ENCODE measurements around the gene IMPDH2.

The IMPDH2 gene

GRCh38 chr3:49005303-49005680, 23.9 kb downstream of the IMPDH2 start:
- DNase-seq = no peak

DNA sequence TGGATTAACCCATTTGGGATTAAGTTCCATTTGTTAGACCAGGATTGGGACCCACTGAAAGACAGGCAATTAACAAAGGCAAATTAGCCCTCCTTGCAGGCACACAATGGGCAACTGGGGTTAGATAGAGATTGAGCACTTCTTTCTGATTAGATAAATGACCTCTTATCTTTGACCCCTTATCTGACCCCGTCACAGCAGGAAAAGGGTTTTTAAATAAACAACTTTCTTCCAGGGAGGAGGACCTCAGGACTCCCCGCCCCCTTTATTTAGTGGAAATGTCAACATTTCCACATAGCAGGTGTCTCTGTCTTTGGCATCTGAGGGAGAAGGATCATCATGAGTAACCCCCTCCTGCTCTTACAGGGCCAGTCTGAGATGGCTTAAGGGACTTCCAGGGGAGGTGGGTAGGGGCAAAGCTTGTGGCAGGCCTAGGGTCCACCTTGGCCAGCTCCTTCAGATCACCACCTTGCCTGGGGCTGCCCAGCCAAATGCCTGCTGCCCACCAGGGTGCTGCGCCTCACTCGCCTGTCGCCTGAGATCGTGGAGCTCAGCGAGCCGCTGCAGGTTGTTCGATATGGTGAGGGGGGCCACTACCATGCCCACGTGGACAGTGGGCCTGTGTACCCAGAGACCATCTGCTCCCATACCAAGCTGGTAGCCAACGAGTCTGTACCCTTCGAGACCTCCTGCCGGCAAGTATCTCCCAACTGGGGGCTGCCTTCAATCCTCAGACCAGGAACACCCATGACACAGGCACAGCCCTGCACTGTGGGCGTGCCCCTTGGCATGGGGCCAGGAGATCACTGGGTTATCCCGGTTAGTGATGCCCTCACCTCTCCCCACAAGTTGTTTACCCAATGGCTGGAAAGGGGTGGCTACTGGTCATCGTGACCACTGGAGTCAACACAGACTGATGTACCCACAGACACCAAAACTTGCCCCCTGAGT, 24.6 kb downstream of the IMPDH2 start:
- DNase-seq = no peak

GRCh38 chr3:49001155-49001554, 28.0 kb downstream of the IMPDH2 start:
- no peak for DNase-seq

GRCh38 chr3:48999085-48999858, 29.9 kb downstream of the IMPDH2 start:
- DNase-seq = no peak

DNA sequence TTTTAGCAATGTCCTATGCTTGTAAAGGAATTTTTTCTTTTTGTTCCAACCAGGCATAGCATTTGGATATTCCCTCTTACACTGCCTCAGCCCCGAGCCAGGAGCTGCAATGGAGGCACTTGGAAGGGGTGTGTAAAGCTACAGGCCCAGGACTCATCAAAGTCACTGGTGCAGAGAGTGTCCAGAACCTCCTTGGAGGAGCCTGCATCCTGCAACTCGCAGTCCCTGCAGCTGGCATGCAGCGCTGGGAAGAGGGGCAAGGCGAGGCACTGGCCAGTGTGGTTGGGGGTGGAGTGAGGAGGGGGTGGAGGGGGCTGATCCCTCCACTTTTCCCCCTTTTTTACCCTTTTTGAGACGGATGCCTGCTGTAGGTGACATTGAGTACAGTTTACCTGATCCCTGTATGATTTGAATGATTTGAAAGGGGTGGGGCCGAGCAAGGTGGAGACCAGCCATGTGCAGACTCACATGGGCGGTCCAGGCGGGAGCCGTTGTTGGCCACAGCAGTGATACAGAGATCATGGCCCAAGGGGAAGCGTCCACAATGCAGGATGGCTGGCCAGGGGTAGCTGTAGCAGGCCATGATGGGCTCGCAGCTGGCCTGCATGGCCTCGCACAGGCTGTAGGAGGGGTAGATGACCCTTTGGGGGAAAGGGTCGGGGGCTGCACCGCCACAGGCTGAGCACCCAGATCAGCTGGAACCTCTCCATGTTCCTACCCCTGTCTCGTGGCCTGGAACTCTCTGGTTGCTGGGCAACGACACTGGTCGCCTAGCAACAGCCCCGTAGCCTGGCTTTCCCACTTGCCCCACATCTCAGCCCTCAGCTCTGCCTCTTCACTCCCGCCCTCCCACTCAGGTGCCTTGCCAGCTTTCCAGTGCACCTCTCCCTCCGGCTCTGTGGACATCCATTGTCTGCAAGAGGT, 31.2 kb downstream of the IMPDH2 start:
- DNase-seq = no peak

DNA sequence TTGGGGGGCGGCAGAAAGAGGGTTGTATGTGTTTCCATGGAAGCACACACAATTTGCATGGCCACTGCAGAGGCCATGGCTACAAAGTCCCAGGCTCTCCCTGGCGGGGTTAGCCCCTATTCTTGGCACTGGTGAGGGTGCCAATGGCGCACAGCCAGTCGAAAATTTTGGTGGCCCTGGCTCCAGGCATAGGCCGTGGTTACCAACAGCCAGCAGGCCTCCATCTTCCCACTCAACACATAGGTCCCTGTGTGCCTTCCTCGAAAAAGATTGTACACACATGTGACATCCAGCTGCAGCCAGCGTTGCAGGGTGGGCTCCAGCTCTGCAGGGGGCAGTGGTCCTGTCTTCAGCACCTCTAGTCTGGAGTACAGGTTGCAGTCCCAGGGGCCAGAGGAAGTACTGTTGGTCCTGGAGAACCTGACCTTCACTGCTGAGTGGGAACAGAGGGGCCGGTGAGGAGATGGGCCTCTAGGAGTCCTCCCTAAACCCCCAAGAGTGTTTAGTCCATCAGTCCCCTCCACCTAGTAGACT, 32.0 kb downstream of the IMPDH2 start:
- no peak for DNase-seq

DNA sequence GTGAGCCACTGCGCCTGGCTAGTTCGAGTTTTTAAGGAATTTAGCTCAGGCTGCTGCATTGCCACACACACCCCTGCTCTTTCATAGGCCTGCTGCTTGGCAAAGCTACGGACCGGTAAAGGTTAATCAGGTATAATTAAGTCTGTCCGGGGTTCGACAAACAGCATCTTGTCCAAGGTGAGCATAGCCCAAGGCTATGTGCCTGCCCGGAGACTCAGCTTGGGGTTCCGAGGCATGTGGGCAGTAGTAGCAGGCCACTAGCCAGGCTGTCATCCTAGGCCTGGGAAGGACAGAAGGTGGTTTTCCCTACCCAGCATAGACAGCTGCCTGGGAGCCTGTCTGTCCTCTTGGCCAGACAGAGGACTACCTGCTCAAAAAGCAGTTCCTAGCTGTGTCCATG, 32.6 kb downstream of the IMPDH2 start:
- no peak for DNase-seq

DNA sequence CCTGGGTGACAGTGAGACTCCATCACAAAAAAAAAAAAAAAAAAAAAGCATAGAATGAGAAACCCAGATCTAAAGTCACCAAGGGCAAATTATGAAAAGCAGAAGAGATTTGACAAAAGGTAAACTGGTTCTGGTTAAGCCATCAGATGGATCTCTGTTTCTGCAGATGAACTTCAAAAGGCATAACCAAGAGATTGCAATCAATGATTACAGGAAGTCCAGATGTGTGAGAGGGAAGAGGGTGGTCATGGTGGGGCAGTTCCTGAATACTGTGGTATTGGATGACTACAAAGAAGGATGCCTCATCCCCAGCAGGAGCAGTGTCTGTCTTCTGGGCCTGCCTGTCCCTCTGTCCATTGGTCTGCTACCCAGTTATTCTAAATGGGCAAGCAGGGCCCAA, 35.4 kb downstream of the IMPDH2 start:
- DNase-seq = no peak

- no peak for DNase-seq
These were observed 37.2 kb downstream of the IMPDH2 start for GRCh38 chr3:48991851-48992545.

DNA sequence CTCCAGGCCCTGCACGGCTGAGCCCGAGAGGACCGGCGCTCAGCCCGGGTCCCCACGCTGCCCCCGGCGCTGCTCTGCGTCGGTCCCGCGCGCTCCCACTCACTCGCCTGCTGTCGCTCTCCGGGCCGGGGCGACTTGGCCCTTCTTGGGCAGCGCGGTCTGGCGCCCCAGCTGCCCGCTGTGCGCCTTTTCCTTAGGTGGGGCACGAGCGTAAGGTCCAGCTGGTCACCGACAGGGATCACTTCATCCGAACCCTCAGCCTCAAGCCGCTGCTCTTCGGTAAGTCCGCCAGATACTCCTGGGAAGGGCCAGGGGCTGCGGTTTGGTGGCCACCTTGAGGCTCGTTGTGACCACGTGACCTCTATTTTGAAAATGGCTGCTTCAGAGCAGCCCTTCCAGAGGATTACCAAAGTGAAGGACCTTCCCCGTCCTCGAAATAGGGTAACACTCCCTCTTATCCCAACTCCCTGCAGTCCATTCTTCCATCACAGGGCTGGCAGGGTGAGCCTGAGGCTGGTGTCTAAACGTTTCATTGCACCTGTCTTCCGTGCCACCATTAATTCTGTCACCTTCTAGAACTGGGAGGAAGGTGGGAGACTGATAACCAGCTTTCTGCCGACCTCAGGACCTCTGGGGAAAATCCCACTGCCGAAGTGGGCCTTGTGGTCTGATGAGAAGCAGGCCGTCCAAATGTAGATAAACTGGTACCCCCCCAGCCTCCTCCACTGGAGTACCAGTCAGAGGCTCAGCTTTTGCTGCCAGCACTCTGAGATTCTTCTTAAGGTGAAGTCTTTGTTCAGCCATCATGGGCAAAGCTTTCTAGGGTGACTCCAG, 38.3 kb downstream of the IMPDH2 start:
- no peak for DNase-seq

GRCh38 chr3:48989796-48990635, 39.2 kb downstream of the IMPDH2 start, which contains the start of gene P4HTM:
Gene P4HTM (plus strand): TSS chr3:48990241. CDS start chr3:48990257, 16 bp downstream.
- DNase-seq = peak; percentile 39

GRCh38 chr3:48989126-48989795, 39.9 kb downstream of the IMPDH2 start:
- DNase-seq = no peak

GRCh38 chr3:48985831-48986376, 43.3 kb downstream of the IMPDH2 start:
- no peak for DNase-seq

GRCh38 chr3:48984663-48985062, 44.5 kb downstream of the IMPDH2 start:
- DNase-seq = no peak

DNA sequence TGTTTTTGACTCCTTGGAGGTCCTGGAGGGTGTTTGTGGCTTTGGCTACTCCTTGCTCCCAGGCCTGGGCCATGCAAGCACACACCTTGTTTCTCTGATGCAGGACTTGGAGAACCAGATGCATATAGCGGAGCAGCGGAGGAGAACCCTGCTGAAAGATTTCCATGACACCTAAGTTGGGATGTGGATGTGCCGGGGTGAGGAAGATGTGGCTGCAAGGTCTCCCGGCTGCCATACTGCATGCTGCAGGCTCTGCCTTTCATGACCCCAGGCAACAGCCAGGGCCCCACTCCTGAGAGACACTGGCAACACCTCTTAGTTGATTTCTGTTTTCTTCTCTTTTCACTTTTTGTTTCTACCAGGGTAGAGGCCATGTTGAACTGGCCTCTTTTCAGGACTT, 46.1 kb downstream of the IMPDH2 start:
- DNase-seq = no peak

- DNase-seq = no peak
These were observed 46.5 kb downstream of the IMPDH2 start for GRCh38 chr3:48982686-48983085.

- DNase-seq = no peak
These were observed 47.2 kb downstream of the IMPDH2 start for GRCh38 chr3:48982016-48982415.

GRCh38 chr3:48980295-48980694, 48.9 kb downstream of the IMPDH2 start:
- no peak for DNase-seq

GRCh38 chr3:48979451-48979850, 49.7 kb downstream of the IMPDH2 start:
- DNase-seq = no peak

All from NCI-H524 treated with DMSO at 0.1 percent for 48 hours (cell line).